Measurements from ENCODE around the gene FGR.
A peak's percentile ranks its signal among the peaks of the same experiment; 100 is the strongest.

Gene FGR

GRCh38 chr1:27603309-27603680 is 31.7 kb downstream of the FGR start:
- TF ChIP-seq CTCF (IDR thresholded peaks at IDR 0.05; ENCODE audit: low read depth, low read length) = no peak
- H3K27ac ChIP-seq = peak overlapping the region; percentile 94
- DNase-seq = peak; percentile 31
- H3K36me3 ChIP-seq = peaks cover 3% of the 10 kb centered on the region; the same call in 1 of the 2 replicates
- peak overlapping the region; percentile 90 for H3K4me3 ChIP-seq (ENCODE audit: low read depth, low read length)
- H3K9me3 ChIP-seq (ENCODE audit: severe bottlenecking) = no peaks in the 10 kb centered on the region
- no peaks in the 10 kb centered on the region for H3K27me3 ChIP-seq (ENCODE audit: insufficient read depth, low read depth, severe bottlenecking)

- H3K27ac ChIP-seq = peak overlapping the region; percentile 94
- no peaks in the 10 kb centered on the region for H3K27me3 ChIP-seq (ENCODE audit: insufficient read depth, low read depth, severe bottlenecking)
- TF ChIP-seq CTCF (IDR thresholded peaks at IDR 0.05; ENCODE audit: low read depth, low read length) = no peak; the same call in 1 of the 2 replicates
- H3K36me3 ChIP-seq = peaks cover 3% of the 10 kb centered on the region; the same call in 1 of the 2 replicates
- peak overlapping the region; percentile 90 for H3K4me3 ChIP-seq (ENCODE audit: low read depth, low read length)
- DNase-seq = peak; percentile 52
- no peaks in the 10 kb centered on the region for H3K9me3 ChIP-seq (ENCODE audit: severe bottlenecking)
Measured at GRCh38 chr1:27602462-27603308, 32.3 kb downstream of the FGR start.

DNA sequence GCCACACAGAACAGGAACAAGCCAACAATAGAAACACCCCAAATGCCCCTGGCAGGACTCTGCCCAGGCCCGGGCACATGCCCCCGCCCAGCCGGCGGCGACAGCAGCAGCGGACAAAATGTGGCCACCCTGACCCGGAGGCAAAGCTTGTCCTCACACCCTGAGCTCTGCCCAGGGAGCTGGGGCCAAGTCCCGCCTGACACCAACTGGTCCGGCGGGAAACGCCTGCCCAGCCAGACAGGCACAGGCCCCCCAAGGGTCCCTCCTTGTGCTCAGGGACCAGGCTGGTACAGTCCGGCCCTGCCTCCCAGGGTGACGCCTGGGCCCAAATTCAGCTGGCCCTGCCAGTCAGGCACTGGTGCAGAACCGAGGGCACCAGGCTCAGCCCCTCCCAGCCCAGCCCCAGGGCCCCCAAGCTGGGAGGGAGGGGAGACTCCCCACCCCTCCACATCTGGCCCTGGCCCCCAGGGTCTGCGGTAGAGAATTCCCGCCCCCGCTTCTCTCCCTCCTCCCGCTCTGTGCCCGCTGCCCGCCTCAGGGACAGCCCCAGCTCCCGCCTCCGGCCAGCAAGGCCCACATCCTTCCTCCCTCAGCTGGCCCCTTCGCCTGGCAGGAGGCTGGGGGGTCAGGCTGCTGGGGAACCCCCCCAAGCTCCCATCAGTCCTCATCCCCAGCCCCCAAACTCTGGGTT is 33.1 kb downstream of the FGR start:
- TF ChIP-seq CTCF (IDR thresholded peaks at IDR 0.05; ENCODE audit: low read depth, low read length) = no peak

GRCh38 chr1:27601321-27601770 is 33.6 kb downstream of the FGR start:
- Histone ChIP-seq H3K4me3 (ENCODE audit: low read depth, low read length) (no peak overlapping the region), H3K27me3 (ENCODE audit: insufficient read depth, low read depth, severe bottlenecking) (no peaks in the 10 kb centered on the region), H3K36me3 (peaks cover 3% of the 10 kb centered on the region; the same call in 1 of the 2 replicates), H3K9me3 (ENCODE audit: severe bottlenecking) (no peaks in the 10 kb centered on the region), H3K27ac (peak overlapping the region; percentile 94)
- no peak for DNase-seq
- no peak for TF ChIP-seq CTCF (IDR thresholded peaks at IDR 0.05; ENCODE audit: low read depth, low read length)

More for the DNA sequence above, 33.1 kb downstream of the FGR start:
- DNase-seq = no peak
- peak overlapping the region; percentile 90 for H3K4me3 ChIP-seq (ENCODE audit: low read depth, low read length)
- no peaks in the 10 kb centered on the region for H3K9me3 ChIP-seq (ENCODE audit: severe bottlenecking)
- peaks cover 3% of the 10 kb centered on the region; the same call in 1 of the 2 replicates for H3K36me3 ChIP-seq
- H3K27ac ChIP-seq = peak overlapping the region; percentile 94
- no peaks in the 10 kb centered on the region for H3K27me3 ChIP-seq (ENCODE audit: insufficient read depth, low read depth, severe bottlenecking)

DNA sequence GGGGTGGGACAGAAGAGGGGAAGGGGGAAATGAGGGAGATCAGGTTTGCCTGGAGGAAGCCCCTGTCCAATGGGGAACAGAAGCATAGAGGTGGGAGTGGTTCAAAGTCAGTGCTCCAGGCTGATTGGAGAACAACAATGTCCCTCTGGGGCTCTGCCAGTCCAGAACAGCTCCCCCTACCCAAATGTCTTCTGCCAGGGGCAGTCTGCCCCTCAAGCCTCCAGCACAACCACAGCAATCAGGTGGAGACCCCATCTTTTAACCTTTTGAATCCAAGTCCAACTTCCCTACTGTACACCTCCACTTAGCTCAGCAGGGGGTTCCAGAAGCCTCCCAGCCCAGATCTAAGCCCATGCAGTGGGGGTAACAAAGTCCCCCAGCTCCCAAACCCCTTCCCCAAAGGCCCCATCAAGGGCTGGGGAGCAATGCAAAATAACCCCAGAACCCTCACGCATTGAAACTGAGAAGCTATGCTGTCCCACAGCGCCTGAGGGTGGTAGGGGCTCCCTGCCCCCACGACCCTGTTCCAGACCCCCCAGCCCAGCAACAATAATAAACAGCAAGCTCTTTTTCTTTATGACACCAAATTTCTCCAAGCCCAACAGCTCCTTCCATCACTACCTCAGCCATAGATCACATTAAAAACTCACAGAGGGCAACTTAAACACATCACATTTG is 34.3 kb downstream of the FGR start:
- peak; percentile 22; the same call in 1 of the 2 replicates for TF ChIP-seq CTCF (IDR thresholded peaks at IDR 0.05; ENCODE audit: low read depth, low read length)
- Histone ChIP-seq H3K4me3 (ENCODE audit: low read depth, low read length) (no peak overlapping the region), H3K27ac (peak overlapping the region; percentile 16; the same call in 1 of the 2 replicates), H3K9me3 (ENCODE audit: severe bottlenecking) (no peaks in the 10 kb centered on the region), H3K36me3 (peaks cover 3% of the 10 kb centered on the region; the same call in 1 of the 2 replicates), H3K27me3 (ENCODE audit: insufficient read depth, low read depth, severe bottlenecking) (no peaks in the 10 kb centered on the region)
- DNase-seq = no peak
